Measurements from ENCODE around the gene CYTH1. TPM values are rescaled to one million over a fixed set of nuclear protein-coding genes. Genes with fewer than 3 reads are reported as not detected.

The CYTH1 gene
- polyA plus RNA-seq, 1 experiment: 13.7 TPM

DNA sequence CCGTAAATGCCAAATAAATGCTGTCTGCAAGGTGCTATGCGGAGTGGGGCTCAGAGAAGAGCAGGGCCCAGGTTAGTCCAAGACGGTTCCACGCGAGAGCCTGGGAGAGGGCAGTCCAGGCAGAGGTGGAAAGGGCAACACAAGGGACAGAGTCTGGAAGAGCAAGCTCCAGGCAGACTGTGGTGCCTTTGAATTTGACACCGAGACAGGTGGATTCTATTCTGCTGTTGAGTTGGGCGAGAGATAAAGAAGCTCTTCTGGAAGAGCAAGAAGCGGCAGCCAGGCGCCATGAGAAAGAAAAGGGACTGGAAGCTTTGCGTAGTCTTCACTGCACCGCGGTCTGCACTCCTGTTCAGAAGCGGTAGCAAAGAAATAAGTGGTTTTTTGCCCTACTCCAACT is 55.6 kb downstream of the CYTH1 start:
- no peak for DNase-seq (ENCODE audit: low read depth, low spot score)
- TF ChIP-seq, protein P1, sequence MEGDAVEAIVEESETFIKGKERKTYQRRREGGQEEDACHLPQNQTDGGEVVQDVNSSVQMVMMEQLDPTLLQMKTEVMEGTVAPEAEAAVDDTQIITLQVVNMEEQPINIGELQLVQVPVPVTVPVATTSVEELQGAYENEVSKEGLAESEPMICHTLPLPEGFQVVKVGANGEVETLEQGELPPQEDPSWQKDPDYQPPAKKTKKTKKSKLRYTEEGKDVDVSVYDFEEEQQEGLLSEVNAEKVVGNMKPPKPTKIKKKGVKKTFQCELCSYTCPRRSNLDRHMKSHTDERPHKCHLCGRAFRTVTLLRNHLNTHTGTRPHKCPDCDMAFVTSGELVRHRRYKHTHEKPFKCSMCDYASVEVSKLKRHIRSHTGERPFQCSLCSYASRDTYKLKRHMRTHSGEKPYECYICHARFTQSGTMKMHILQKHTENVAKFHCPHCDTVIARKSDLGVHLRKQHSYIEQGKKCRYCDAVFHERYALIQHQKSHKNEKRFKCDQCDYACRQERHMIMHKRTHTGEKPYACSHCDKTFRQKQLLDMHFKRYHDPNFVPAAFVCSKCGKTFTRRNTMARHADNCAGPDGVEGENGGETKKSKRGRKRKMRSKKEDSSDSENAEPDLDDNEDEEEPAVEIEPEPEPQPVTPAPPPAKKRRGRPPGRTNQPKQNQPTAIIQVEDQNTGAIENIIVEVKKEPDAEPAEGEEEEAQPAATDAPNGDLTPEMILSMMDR (IDR thresholded peaks at IDR 0.05; ENCODE audit: low read depth, low read length): no peak
- Histone ChIP-seq H3K27ac (ENCODE audit: low read depth, low read length) (no peak overlapping the region), H3K4me3 (ENCODE audit: low read depth, low read length) (no peak overlapping the region), H3K9me3 (ENCODE audit: control insufficient read depth, insufficient read depth, low read length) (no peaks in the 10 kb centered on the region), H3K27me3 (ENCODE audit: control insufficient read depth, insufficient read depth, low read length) (no peaks in the 10 kb centered on the region)
- ChIA-PET POLR2A (no interaction called here), CTCF (interaction anchor here (1.1 kb wide), 1 partner anchor 18 kb away, joined by 3 read pairs; no protein-coding TSS in a partner anchor)

DNA sequence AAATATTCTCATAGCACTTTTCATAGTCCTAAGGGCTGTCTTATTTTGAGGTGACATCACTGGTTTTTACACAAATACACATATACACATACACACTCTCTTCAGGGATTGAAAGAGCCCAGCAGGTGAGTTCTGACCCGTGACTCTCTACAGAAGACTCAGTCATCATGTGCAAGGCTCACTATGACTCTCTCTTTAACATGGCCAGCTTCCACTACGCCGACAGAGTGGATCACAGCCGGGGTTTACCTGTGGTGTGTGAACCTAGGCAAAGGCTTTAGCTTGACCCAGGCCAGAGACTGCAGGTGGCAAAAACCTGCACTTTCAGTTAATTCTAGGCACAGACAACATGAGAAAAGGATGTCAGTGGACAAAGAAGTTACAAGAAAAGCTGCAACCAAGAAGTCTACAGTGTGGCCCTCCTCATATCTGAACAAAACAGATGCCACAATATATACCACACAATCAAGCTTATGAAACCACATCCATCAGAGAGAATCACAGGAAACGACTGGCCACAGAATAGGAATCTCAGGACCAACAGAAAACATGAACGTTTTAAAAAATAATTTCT is 56.5 kb downstream of the CYTH1 start:
- Histone ChIP-seq H3K27me3 (ENCODE audit: control insufficient read depth, insufficient read depth, low read length) (no peaks in the 10 kb centered on the region), H3K4me3 (ENCODE audit: low read depth, low read length) (no peak overlapping the region), H3K9me3 (ENCODE audit: control insufficient read depth, insufficient read depth, low read length) (no peaks in the 10 kb centered on the region), H3K27ac (ENCODE audit: low read depth, low read length) (no peak overlapping the region)
- DNase-seq (ENCODE audit: low read depth, low spot score): no peak
- CTCF ChIA-PET: interaction anchor here (0.7 to 1.2 kb wide), 5 partner anchors 15 to 360 kb away, joined by 3 to 7 read pairs (median 6); no protein-coding TSS in a partner anchor
- POLR2A ChIA-PET: interaction anchor here (0.5 to 0.7 kb wide), 3 partner anchors 8 to 271 kb away, joined by 3 to 10 read pairs (median 3); no protein-coding TSS in a partner anchor
- TF ChIP-seq, protein P1 (IDR thresholded peaks at IDR 0.05; ENCODE audit: low read depth, low read length): no peak

DNA sequence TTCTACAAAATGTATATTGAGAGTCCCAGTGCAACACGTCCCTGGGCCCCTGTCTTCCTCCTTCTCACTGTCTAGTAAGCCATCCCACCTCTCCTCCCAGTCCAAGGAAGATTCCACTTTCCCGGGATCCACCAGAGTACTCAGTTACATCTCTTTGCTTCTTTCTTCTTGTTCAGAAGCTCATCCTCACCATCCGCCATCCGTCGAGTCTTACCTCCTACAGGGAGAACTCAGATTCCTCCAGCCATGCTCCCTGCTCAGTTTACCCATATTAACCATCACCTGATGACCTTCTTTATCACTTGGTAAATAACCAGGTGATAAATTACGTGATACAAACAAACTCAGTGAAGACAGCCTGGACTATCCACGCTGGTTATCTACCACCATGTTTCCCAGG is 57.1 kb downstream of the CYTH1 start:
- ChIA-PET CTCF (interaction anchor here (1.2 kb wide), 1 partner anchor 15 kb away, joined by 7 read pairs; no protein-coding TSS in a partner anchor), POLR2A (interaction anchor here (0.5 to 0.6 kb wide), 2 partner anchors 16 to 270 kb away, joined by 3 read pairs; no protein-coding TSS in a partner anchor)
- TF ChIP-seq, protein P1 (IDR thresholded peaks at IDR 0.05; ENCODE audit: low read depth, low read length): no peak
- Histone ChIP-seq H3K27ac (ENCODE audit: low read depth, low read length) (no peak overlapping the region), H3K27me3 (ENCODE audit: control insufficient read depth, insufficient read depth, low read length) (no peaks in the 10 kb centered on the region), H3K9me3 (ENCODE audit: control insufficient read depth, insufficient read depth, low read length) (no peaks in the 10 kb centered on the region), H3K4me3 (ENCODE audit: low read depth, low read length) (no peak overlapping the region)
- no peak for DNase-seq (ENCODE audit: low read depth, low spot score)

DNA sequence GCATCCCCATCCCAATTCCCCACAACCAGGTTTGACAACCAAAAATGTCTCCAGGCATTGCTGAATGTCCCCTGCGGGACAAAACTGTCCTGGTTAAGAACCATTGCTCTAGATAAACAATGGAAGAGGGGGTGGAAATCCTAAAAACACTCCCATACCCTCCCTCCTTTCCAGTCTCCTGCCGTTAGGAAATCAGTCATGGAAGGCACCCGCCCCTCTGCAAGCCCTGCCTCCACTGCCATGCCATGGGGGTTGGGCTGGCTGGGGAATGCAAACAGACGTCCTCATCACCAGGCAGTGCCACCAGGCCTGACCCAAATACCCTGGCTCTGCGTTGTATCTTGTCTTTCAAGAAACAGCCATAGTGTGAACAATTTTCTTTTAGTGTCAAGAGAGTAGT is 57.5 kb downstream of the CYTH1 start:
- DNase-seq (ENCODE audit: low read depth, low spot score): no peak
- TF ChIP-seq, protein P1 (IDR thresholded peaks at IDR 0.05; ENCODE audit: low read depth, low read length): no peak
- H3K9me3 ChIP-seq (ENCODE audit: control insufficient read depth, insufficient read depth, low read length): no peaks in the 10 kb centered on the region
- H3K4me3 ChIP-seq (ENCODE audit: low read depth, low read length): no peak overlapping the region
- CTCF ChIA-PET: interaction anchor here (1.2 kb wide), 1 partner anchor 16 kb away, joined by 7 read pairs; no protein-coding TSS in a partner anchor
- POLR2A ChIA-PET: interaction anchor here (0.5 to 0.6 kb wide), 2 partner anchors 226 to 270 kb away, joined by 3 read pairs; no protein-coding TSS in a partner anchor
- no peaks in the 10 kb centered on the region for H3K27me3 ChIP-seq (ENCODE audit: control insufficient read depth, insufficient read depth, low read length)
- no peak overlapping the region for H3K27ac ChIP-seq (ENCODE audit: low read depth, low read length)

DNA sequence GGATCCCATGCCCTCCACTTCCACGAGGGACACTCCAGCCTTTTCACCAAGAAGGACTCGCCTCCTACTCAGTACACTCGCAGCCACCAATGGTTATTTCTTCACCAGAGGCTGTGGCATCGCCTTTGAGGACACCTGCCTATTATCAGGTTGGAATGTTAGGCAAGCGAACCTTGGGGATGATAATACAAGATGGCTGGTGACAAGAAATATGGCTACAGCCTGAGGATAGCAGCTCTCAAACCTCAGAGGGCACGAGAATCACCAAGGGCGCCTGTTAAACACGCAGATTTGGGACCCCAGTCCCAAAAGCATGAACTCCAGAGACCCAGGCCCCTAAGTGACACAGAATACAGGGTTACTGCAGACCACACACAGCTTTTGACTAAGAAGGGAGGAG is 58.1 kb downstream of the CYTH1 start:
- no peak for DNase-seq (ENCODE audit: low read depth, low spot score)
- Histone ChIP-seq H3K9me3 (ENCODE audit: control insufficient read depth, insufficient read depth, low read length) (no peaks in the 10 kb centered on the region), H3K27me3 (ENCODE audit: control insufficient read depth, insufficient read depth, low read length) (no peaks in the 10 kb centered on the region), H3K4me3 (ENCODE audit: low read depth, low read length) (no peak overlapping the region), H3K27ac (ENCODE audit: low read depth, low read length) (no peak overlapping the region)
- ChIA-PET POLR2A (interaction anchor here (0.6 kb wide), 1 partner anchor 225 kb away, joined by 3 read pairs; no protein-coding TSS in a partner anchor), CTCF (interaction anchor here (2.8 kb wide), 1 partner anchor 16 kb away, joined by 19 read pairs; no protein-coding TSS in a partner anchor)
- TF ChIP-seq, protein P1 (IDR thresholded peaks at IDR 0.05; ENCODE audit: low read depth, low read length): no peak
